GM12874 (cell line): ENCODE results near the gene CHST15.

Experiments
- TF ChIP-seq, protein P1 (sequence below): IDR thresholded peaks from 2 replicates; pipeline ENCODE4 v1.5.1; 2011; ENCODE audit warnings: low read depth, mild to moderate bottlenecking, control low read depth, low read length, moderate library complexity; ENCODE audit not compliant: insufficient read depth

The CHST15 gene, protein sequence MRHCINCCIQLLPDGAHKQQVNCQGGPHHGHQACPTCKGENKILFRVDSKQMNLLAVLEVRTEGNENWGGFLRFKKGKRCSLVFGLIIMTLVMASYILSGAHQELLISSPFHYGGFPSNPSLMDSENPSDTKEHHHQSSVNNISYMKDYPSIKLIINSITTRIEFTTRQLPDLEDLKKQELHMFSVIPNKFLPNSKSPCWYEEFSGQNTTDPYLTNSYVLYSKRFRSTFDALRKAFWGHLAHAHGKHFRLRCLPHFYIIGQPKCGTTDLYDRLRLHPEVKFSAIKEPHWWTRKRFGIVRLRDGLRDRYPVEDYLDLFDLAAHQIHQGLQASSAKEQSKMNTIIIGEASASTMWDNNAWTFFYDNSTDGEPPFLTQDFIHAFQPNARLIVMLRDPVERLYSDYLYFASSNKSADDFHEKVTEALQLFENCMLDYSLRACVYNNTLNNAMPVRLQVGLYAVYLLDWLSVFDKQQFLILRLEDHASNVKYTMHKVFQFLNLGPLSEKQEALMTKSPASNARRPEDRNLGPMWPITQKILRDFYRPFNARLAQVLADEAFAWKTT

DNA sequence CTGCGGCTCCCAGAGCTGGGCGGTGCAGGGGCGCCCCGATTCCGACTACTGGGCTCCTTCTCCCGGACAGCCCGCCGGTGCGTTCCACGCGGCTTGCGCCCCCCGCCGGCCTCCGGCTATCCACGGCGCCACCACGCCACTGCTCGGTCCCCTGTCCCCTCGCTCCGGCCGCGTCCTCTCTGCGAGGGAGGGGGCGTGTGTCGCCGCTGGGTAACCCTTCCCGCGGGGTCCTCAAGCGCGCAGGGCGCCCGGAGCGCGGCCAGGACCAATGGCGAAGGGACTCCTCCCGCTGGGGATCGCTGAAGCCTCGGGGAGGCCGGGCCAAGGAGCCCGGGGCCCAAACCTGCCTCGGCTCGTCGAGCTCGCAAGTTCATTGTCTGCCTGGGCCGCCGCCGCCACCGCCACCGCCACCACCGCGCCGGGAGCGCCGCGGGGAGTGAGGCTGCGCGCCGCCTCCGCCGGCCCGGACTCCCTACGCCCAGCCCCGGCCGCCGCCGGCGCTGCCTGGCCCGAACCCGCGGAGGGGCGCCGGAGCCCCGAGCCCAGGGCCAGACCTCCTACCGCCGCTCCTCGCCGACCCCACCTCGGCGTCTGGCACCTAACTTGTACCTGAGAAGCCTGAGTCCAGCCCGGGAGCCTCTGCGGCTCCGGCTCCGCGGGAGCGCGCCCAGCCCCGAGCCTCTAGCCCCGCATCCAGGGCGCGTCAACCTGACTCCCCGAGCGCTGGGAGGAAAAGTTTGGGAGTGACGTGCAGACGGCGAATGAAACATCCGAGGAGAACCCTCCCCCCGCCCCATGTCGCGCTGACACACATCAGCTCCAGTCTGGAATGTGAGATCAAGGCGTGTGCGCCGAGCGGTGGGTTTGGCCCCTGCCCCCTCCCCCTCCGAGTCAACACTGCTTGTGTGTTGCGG is at the start of gene CHST15:
CHST15 (minus strand) TSS at position 739 of the 914 bp plus-strand sequence. CDS start 47,386 bp downstream, outside the sequence.
- TF ChIP-seq, protein P1, sequence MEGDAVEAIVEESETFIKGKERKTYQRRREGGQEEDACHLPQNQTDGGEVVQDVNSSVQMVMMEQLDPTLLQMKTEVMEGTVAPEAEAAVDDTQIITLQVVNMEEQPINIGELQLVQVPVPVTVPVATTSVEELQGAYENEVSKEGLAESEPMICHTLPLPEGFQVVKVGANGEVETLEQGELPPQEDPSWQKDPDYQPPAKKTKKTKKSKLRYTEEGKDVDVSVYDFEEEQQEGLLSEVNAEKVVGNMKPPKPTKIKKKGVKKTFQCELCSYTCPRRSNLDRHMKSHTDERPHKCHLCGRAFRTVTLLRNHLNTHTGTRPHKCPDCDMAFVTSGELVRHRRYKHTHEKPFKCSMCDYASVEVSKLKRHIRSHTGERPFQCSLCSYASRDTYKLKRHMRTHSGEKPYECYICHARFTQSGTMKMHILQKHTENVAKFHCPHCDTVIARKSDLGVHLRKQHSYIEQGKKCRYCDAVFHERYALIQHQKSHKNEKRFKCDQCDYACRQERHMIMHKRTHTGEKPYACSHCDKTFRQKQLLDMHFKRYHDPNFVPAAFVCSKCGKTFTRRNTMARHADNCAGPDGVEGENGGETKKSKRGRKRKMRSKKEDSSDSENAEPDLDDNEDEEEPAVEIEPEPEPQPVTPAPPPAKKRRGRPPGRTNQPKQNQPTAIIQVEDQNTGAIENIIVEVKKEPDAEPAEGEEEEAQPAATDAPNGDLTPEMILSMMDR, result 0 out of 2 replicates have a peak, but pooled peaks have one; percentile 6

DNA sequence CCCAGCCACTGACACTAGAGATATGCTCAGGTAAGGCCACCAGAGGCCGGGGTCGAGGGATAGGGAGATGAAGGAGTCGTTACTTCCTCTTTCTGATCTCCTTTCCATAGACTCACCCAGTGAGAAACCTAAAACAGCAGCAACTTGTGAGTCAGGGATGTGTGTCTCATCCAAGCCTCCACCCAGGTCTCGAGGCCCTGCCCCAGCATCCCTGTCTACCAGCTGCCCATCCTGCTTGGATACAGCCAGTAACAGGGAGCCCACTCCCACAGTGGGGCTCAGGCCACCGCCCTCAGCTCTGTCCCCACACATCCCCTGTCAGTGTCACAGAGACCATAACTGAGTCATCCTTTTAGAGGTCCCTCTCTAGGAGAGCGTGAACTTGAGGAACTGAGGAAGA is 49.6 kb upstream of the CHST15 start:
- TF ChIP-seq, protein P1, result no peak

DNA sequence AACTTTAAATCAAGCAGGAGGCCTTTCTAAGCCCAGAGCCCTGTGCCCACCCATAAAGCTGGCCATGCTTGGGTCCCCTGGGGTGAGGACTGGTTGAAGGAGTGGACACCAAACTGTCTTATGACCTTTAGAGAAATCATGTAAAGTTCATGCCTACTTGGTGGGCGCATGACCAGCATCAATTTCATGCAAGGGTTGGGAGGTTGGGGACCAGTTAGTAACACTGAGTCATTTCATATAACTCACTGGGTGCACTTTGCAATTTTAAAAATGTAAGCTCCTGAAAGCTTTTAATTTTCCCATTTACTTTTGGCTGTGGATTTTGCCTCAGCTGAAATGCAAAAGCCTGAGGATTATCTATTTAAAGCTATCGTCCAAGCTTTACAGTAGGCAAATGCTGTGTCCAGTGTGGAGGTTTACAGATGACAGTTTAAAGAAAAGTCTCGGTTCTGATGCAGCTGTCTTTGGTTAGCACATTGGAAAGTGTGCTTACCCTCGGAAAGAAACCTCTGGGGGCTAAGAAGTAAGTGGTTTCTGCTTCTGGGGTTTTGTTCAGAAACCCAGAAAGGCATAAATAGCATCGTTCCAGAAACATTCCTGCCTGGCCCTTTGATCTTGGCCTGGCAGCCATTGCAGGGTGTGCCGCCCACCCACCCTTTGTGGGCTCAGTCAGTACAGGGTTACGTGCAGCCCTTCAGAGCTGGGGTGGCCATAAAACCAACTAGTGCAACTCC is 48.8 kb upstream of the CHST15 start:
- TF ChIP-seq, protein P1, result no peak

DNA sequence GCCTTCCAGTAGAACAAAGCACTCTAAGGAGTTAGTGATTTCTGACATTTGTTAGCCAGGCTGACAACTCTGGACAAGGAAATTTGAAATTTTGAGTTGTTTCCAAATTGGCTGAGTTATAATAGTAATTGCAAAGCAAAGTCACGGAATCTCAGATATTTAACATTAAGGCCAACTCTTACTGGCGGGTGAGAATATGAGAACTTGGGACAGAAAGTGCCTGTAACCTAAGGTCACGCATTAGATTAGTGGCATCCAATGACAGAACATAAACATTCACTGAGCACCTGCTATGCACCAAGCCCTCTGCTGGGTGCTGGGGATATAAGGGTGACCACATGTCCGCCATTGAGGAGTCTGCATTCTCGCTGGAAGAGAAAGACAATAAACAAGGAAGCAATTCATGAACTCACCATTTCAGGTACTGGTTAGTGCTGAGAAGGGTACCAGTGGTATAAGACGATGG is 45.5 kb upstream of the CHST15 start:
- TF ChIP-seq, protein P1, result no peak

DNA sequence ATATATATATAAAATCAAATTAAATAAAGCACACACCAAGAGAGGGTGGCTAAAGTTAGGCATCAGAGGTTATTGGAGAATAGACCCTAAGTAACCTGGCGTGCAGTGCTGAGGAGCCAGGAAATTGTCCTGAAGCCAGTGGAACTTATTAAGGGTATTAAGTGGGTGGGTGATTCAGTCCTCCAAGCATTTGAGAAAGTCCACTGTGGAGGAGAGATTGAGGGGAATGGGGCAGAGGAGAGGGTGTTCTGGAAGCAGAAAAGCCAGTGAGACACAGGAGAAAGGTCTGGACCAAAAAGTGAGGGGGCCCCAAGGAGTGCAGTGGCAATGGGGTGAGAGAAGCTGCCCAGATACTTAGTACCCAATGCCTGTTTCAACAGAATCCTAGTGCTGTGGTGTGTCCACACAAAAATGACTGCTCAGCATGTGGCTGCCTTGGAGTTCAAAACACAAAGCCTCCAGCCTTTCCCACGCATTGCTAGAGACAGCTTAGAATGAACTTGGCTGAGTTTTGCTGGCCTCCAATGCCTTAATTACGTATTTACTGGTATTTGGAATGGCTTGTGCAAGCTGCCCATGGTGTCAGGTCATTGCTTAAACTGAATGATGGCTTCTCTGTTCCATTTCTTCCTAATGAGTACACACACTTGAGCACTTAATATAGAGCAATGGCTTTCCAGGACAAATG is 44.9 kb upstream of the CHST15 start:
- TF ChIP-seq, protein P1, result no peak

DNA sequence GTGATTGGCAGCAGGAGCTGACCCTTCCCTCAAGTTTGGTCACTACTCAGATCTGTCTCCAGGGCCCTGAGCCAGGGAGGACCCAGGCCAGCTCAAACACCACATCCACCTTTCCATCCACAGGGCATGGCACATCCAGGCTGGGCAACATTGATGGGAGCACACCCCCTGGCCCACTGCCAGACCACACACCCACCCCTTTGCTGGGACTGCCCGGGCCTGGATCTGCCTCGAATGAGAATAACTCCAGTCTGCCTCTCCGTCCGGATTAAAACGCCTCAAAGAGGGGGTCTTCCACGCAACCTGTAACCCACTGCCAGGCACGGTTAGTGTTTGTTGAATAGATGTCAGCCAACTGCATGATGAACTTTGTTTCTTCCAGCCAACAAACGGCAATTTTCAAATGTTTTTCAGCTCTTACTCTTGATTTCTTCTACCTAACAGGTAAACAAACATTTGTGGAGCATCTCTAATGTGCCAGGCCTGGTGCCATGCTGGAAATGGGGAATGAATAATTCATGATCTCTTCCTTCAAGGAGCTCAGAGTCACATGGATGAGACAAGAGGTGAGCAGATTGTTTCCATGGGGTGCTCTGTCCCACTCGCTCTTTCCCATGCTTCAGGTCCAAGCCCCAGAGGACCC is 41.0 kb upstream of the CHST15 start:
- TF ChIP-seq, protein P1, result no peak
